HL-60 (cell line): Measurements from ENCODE around the gene SFRP4.

Experiments used
- POLR2AphosphoS5 ChIP-seq: IDR thresholded peaks from 2 replicates; pipeline ENCODE4 v1.6.1; 2012; ENCODE audit warnings: low read depth
- REST ChIP-seq: IDR thresholded peaks from 2 replicates; pipeline ENCODE4 v1.6.1; 2012; ENCODE audit warnings: low read depth; ENCODE audit not compliant: insufficient replicate concordance
- TF ChIP-seq, protein P1 (sequence below): IDR thresholded peaks from one replicate; pipeline ENCODE4 v1.5.1; 2011; ENCODE audit warnings: low read length, control low read depth, inconsistent platforms; ENCODE audit not compliant: insufficient read depth

DNA sequence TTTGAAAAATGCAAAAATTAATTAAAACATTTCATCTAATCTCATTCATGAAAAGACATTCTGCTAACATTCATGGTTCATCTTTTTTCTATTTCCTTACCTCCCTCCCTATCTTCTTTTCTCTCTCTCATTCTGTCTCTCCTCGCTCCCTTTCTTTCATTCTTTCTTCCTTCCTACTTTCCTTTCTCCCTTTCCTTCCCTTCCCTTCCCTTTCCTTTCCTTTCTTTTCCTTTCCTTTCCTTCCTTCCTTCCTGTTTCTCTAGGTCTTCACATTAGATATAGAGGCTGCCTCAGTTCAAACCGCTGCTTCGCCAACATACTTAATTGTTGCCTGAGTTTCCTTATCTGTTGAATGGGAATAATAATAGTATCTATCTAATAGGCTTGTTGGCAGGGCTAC, 21.9 kb downstream of the SFRP4 start:
- TF ChIP-seq, protein P1, sequence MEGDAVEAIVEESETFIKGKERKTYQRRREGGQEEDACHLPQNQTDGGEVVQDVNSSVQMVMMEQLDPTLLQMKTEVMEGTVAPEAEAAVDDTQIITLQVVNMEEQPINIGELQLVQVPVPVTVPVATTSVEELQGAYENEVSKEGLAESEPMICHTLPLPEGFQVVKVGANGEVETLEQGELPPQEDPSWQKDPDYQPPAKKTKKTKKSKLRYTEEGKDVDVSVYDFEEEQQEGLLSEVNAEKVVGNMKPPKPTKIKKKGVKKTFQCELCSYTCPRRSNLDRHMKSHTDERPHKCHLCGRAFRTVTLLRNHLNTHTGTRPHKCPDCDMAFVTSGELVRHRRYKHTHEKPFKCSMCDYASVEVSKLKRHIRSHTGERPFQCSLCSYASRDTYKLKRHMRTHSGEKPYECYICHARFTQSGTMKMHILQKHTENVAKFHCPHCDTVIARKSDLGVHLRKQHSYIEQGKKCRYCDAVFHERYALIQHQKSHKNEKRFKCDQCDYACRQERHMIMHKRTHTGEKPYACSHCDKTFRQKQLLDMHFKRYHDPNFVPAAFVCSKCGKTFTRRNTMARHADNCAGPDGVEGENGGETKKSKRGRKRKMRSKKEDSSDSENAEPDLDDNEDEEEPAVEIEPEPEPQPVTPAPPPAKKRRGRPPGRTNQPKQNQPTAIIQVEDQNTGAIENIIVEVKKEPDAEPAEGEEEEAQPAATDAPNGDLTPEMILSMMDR, result no peak
- TF ChIP-seq REST (no peak), POLR2AphosphoS5 (no peak)
